ENCODE measurements around the gene TPCN2.

The TPCN2 gene

GRCh38 chr11:69058511-69059270, 10.0 kb downstream of the TPCN2 start:
- DNase-seq: no peak

- DNase-seq: no peak
Measured at GRCh38 chr11:69059429-69059828, 10.7 kb downstream of the TPCN2 start.

- no peak for DNase-seq
Measured at GRCh38 chr11:69059985-69060384, 11.3 kb downstream of the TPCN2 start.

- no peak for DNase-seq
Measured at GRCh38 chr11:69060806-69061712, 12.3 kb downstream of the TPCN2 start.

- DNase-seq: no peak
Measured at GRCh38 chr11:69061713-69062053, 13.0 kb downstream of the TPCN2 start.

- no peak for DNase-seq
Measured at GRCh38 chr11:69062169-69062855, 13.6 kb downstream of the TPCN2 start.

GRCh38 chr11:69062873-69063651, 14.3 kb downstream of the TPCN2 start:
- no peak for DNase-seq

- DNase-seq: no peak
Measured at GRCh38 chr11:69063652-69064260, 15.0 kb downstream of the TPCN2 start.

GRCh38 chr11:69064394-69064957, 15.7 kb downstream of the TPCN2 start:
- no peak for DNase-seq

- no peak for DNase-seq
Measured at GRCh38 chr11:69065147-69065710, 16.5 kb downstream of the TPCN2 start.

GRCh38 chr11:69066122-69067112, 17.7 kb downstream of the TPCN2 start:
- no peak for DNase-seq

- DNase-seq: no peak
Measured at GRCh38 chr11:69067200-69067599, 18.5 kb downstream of the TPCN2 start.

- DNase-seq: no peak
Measured at GRCh38 chr11:69071086-69071800, 22.5 kb downstream of the TPCN2 start.

GRCh38 chr11:69071956-69072355, 23.2 kb downstream of the TPCN2 start:
- DNase-seq: no peak

- DNase-seq: no peak
Measured at GRCh38 chr11:69073469-69073868, 24.7 kb downstream of the TPCN2 start.

- no peak for DNase-seq
Measured at GRCh38 chr11:69074375-69075140, 25.8 kb downstream of the TPCN2 start.

GRCh38 chr11:69075421-69076128, 26.8 kb downstream of the TPCN2 start:
- peak; percentile 91 for DNase-seq
